Tracheal epithelial cell (primary cell): ENCODE results near the gene IFITM5. TPM values are rescaled to one million over a fixed set of nuclear protein-coding genes. Genes with fewer than 3 reads are reported as not detected.

ENCODE experiments used
- total RNA-seq: library from RNA; depleted of rRNA; stranded (reverse); fragments of >200 nt; gene quantifications from 2 replicates; pipeline ENCODE4 v1.2.1, GENCODE V29; 2014

Gene IFITM5
- total RNA-seq = not detected in 2 replicates

GRCh38 chr11:299081-299891 is at the start of gene IFITM5:
TSS of gene IFITM5 (minus strand) at chr11:299526. CDS start at chr11:299490, 36 bp downstream.

GRCh38 chr11:313787-314553 is 14.6 kb upstream of the IFITM5 start, which contains the start of gene IFITM1:
TSS of gene IFITM1 (plus strand) at chr11:314040. CDS start at chr11:314171, 131 bp downstream.

GRCh38 chr11:307766-308708 is 8.7 kb upstream of the IFITM5 start, which contains the start of gene IFITM2:
TSS of gene IFITM2 (plus strand) at chr11:307816. CDS start at chr11:308193, 377 bp downstream.

DNA sequence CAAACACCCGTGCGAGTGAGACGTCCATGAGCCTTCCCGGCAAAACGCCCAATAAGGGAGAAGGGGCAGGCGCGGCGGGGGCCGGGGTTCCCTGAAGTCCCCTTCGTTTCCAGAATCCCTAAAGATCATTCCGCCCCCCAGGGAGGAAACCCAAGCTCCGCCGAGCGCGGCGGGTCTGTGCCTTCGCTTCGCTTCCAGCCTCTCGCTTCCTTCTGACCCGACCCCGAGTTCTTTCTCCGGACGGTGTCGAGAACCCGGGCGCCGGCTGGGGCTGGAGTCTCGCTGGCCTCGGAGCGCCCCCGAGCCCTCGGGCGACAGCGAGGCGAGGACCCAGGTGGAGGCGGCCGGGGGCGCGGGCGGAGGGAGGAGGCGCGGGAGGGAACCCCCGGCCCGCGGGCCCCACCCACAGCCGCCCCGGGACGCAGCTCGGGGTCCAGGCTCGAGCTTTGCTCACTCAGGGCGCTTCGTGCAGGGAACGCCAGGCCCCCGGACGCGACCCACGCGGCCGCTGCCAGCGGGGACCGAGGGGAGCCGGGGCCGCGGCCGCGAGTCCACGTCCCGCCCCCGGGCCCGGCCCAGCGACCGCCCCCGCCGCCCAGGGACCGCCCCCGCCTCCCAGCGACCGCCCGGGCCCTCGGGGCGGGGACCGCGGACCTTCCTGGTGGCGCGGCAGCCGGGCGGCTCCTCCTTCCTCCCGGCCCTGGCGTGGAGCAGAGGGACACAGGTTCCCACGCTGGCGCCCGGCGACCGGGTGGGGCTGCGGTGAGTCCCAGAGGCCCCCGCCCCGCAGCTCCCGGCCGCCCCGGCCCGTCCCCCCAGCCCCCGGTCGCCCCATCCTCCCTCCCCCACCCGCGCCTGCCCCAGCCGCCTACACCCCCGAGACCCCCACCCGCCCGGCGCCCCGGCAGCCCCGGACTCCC is 10.6 kb downstream of the IFITM5 start, which contains the start of gene PGGHG:
Gene PGGHG (plus strand): TSS at position 649 of the 920 bp plus-strand sequence. CDS start 691 bp downstream, outside the sequence.

DNA sequence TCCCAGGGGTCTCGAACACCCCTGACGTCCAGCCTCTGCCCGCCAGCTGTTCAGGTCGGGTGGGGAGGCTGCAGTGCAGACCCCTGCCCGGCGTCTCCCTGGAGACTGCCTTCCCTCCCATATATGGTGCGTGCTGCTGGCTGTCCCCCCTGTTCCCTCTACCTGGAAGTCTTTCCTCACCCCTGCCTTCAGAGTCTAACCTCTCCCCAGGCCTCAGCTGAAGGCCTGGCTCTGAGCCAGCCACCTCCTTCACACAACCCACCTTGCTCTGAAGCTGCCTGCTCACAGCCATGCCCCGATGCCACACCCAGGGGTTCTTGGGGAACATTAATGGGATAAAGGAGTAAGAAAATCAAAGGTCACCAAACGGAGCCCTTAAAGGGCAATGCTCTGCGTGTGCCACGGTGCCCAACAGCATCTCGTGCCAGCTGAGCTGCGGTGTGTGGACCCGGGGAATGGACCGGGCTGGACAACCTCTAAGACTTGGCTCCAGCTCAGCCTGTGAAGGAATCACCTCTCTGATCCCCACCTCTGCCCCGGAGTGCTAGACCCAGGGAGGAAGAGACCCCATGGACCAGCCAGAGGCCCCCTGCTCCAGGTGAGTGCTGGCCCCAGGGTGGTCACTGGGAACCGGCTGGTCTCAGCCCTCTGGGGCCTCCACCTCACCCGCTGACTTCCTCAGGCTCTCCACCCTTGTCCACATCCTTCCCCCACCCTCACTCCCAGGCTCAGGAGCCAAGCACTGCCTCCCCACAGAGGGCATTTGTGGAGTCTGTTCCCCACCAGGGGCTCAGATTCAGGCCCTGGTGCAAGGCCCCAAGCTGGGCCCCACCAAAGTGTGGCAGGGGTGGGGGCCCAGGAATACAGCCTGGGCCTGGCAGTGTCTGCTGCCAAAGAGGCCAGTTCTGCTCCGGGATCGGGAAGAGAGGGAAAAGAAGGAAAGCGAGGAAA is 21.1 kb downstream of the IFITM5 start, which contains the start of gene NLRP6:
Gene NLRP6 (plus strand): TSS at position 407 of the 951 bp plus-strand sequence. CDS start 163 bp downstream, at position 570.

Other genes with a start within 250 kb of the IFITM5 start
- not detected in 2 replicates for gene SCGB1C1, start 106.4 kb downstream of the IFITM5 start, total RNA-seq
- gene BET1L, start 92.1 kb downstream of the IFITM5 start, total RNA-seq = 14.0 and 14.5 TPM in 2 replicates
- 104 and 149 TPM in 2 replicates for gene RIC8A, start 91.8 kb downstream of the IFITM5 start, total RNA-seq
- 4.1 and 5.5 TPM in 2 replicates for gene SIRT3, start 63.2 kb downstream of the IFITM5 start, total RNA-seq
- gene PSMD13, start 62.5 kb downstream of the IFITM5 start, total RNA-seq = 129 and 161 TPM in 2 replicates
- not detected in 2 replicates for gene NLRP6, start 21.1 kb downstream of the IFITM5 start, total RNA-seq
- gene PGGHG, start 10.4 kb downstream of the IFITM5 start, total RNA-seq = 1.9 and 9.6 TPM in 2 replicates
- 2.3 and 7.2 TPM in 2 replicates for gene IFITM2, start 8.3 kb upstream of the IFITM5 start, total RNA-seq
- gene IFITM1, start 14.5 kb upstream of the IFITM5 start, total RNA-seq = 0.43 and 7.5 TPM in 2 replicates
- gene IFITM3, start 21.3 kb upstream of the IFITM5 start, total RNA-seq = 12.6 and 25.1 TPM in 2 replicates
- gene B4GALNT4, start 70.0 kb upstream of the IFITM5 start, total RNA-seq = 27.3 and 29.4 TPM in 2 replicates
- 290 and 382 TPM in 2 replicates for gene PKP3, start 94.7 kb upstream of the IFITM5 start, total RNA-seq
- gene SIGIRR, start 115.5 kb upstream of the IFITM5 start, total RNA-seq = 16.9 and 26.4 TPM in 2 replicates
- gene ANO9, start 142.5 kb upstream of the IFITM5 start, total RNA-seq = 7.7 and 16.4 TPM in 2 replicates
- 35.7 and 42.2 TPM in 2 replicates for gene PTDSS2, start 150.8 kb upstream of the IFITM5 start, total RNA-seq
- 433 and 438 TPM in 2 replicates for gene RNH1, start 207.7 kb upstream of the IFITM5 start, total RNA-seq
- 85.5 and 92.5 TPM in 2 replicates for gene HRAS, start 236.1 kb upstream of the IFITM5 start, total RNA-seq
- 0.21 and 0.48 TPM in 2 replicates for gene LRRC56, start 238.0 kb upstream of the IFITM5 start, total RNA-seq